Measurements from ENCODE around the gene IQCH.

IQCH gene

DNA sequence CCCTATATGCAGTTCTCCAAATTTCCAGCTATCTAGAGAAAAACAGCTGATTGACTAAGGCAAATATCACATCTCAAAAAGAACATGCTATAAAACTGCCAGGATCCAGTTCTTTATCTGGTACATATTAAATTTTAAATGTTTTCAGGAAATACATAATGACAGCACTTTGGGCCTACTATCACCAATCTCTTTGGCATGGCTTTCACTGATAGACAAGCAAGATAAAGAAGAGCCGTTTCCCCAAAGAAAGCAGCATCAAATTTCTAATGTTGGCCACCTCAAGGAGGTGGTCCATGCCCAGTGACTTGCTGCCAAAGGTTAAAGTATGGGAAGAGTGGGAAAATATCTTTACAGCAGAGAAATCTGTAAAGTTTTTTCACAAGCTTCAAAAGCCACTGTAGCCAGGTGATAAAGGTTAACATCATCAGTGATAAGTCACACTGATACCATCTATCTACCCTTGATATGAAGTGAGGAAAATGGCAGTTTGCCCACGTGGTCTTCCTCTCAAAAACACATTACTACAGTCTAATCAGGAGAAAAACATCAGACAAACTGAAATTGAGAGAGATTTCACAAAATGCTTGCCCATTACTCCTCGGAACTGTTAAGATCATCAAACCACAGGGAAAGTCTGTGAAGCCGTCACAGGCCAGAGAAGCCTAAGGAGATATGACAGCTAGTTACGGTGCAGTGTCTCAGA is 220.0 kb downstream of the IQCH start:
- Histone ChIP-seq H3K9me3 (no peaks in the 10 kb centered on the region), H3K4me1 (ENCODE audit: control insufficient read depth in 1 of 2, insufficient read depth in 1 of 2, low read depth in 1 of 2, low read length in 1 of 2) (no peaks in the 10 kb centered on the region), H3K36me3 (no peaks in the 10 kb centered on the region), H3K27ac (no peak overlapping the region), H3K27me3 (no peaks in the 10 kb centered on the region), H3K4me3 (ENCODE audit: low read depth in 1 of 2, low read length in 1 of 2) (no peak overlapping the region)
- TF ChIP-seq, protein P1, sequence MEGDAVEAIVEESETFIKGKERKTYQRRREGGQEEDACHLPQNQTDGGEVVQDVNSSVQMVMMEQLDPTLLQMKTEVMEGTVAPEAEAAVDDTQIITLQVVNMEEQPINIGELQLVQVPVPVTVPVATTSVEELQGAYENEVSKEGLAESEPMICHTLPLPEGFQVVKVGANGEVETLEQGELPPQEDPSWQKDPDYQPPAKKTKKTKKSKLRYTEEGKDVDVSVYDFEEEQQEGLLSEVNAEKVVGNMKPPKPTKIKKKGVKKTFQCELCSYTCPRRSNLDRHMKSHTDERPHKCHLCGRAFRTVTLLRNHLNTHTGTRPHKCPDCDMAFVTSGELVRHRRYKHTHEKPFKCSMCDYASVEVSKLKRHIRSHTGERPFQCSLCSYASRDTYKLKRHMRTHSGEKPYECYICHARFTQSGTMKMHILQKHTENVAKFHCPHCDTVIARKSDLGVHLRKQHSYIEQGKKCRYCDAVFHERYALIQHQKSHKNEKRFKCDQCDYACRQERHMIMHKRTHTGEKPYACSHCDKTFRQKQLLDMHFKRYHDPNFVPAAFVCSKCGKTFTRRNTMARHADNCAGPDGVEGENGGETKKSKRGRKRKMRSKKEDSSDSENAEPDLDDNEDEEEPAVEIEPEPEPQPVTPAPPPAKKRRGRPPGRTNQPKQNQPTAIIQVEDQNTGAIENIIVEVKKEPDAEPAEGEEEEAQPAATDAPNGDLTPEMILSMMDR (IDR thresholded peaks at IDR 0.05): no peak

DNA sequence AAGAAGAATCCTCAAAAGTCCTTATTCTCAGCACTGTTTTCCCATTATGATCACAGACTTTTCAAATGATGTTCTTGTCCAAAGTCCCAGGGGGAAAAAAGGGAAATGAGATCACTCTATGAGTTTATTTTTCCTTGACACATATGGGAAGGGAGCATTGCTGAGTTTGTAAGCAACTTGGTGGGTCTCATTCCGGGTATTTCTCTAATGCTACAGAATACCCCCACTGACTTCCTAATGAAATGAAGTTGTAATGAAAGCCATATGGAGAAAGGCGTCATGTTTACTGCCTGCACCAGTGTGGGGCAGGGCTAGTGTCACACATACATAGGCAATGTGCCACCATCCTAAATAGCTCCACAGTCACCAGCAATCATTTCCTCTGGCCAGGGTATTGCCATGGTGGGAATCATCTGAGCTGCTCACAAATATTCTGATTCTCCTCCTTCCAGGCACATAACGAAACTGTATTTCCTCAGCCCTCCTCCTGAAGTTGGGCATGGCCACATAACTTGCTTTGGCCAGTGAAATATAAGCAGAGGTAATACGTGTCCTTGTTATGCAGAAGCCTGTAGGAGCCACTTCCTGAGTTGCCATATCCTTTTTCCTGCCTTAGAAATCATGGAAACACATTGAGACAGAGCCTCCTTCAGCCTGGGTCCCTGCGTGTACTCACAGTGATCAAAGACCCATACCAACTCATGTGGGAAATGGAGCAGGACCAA is 225.4 kb downstream of the IQCH start:
- no peaks in the 10 kb centered on the region for H3K27me3 ChIP-seq
- H3K4me1 ChIP-seq (ENCODE audit: control insufficient read depth in 1 of 2, insufficient read depth in 1 of 2, low read depth in 1 of 2, low read length in 1 of 2): no peaks in the 10 kb centered on the region
- H3K27ac ChIP-seq: no peak overlapping the region
- no peaks in the 10 kb centered on the region for H3K9me3 ChIP-seq
- TF ChIP-seq, protein P1 (IDR thresholded peaks at IDR 0.05): no peak
- no peak overlapping the region for H3K4me3 ChIP-seq (ENCODE audit: low read depth in 1 of 2, low read length in 1 of 2)
- H3K36me3 ChIP-seq: no peaks in the 10 kb centered on the region

DNA sequence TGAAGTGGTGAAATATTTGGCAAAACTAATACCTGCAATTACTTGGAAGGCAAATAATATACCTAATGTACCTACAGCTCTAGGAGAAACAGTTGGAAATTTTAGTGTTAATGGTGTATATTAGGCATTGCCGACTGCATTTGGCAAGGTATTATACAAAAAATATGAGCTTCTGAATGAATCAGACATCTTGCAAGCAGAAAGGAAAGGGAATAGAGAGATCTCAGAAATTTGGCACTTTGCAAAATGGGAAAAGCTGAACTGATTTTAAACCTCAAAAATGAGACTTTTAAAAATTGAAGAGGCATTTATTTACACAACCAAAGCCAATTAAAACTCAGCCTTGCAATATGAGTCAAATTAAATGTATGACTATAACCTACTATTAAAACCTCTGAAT is 226.2 kb downstream of the IQCH start:
- Histone ChIP-seq H3K27ac (no peak overlapping the region), H3K27me3 (no peaks in the 10 kb centered on the region), H3K4me1 (ENCODE audit: control insufficient read depth in 1 of 2, insufficient read depth in 1 of 2, low read depth in 1 of 2, low read length in 1 of 2) (no peaks in the 10 kb centered on the region), H3K36me3 (no peaks in the 10 kb centered on the region), H3K9me3 (no peaks in the 10 kb centered on the region), H3K4me3 (ENCODE audit: low read depth in 1 of 2, low read length in 1 of 2) (no peak overlapping the region)
- TF ChIP-seq, protein P1 (IDR thresholded peaks at IDR 0.05): no peak

DNA sequence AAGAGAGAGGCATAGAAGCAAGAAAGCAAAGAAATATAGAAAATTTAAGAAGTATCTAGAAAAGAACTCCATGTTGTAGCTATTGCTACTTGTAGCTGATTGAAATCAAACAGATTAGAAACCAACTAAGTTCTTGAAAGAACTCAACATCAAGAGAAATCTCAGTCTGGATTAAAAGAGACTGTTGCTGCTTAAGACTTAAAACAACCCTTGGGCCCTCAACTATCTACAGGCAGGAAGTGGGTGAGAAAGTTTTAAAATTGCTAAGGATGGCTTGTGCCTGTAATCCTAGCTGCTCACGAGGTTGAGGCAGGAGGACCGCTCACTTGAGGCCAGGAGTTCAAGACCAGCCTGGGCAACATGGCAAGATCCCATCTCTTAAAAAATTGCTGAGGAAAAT is 227.1 kb downstream of the IQCH start:
- Histone ChIP-seq H3K4me3 (ENCODE audit: low read depth in 1 of 2, low read length in 1 of 2) (no peak overlapping the region), H3K27ac (no peak overlapping the region), H3K27me3 (no peaks in the 10 kb centered on the region), H3K4me1 (ENCODE audit: control insufficient read depth in 1 of 2, insufficient read depth in 1 of 2, low read depth in 1 of 2, low read length in 1 of 2) (no peaks in the 10 kb centered on the region), H3K36me3 (no peaks in the 10 kb centered on the region), H3K9me3 (no peaks in the 10 kb centered on the region)
- TF ChIP-seq, protein P1 (IDR thresholded peaks at IDR 0.05): no peak

DNA sequence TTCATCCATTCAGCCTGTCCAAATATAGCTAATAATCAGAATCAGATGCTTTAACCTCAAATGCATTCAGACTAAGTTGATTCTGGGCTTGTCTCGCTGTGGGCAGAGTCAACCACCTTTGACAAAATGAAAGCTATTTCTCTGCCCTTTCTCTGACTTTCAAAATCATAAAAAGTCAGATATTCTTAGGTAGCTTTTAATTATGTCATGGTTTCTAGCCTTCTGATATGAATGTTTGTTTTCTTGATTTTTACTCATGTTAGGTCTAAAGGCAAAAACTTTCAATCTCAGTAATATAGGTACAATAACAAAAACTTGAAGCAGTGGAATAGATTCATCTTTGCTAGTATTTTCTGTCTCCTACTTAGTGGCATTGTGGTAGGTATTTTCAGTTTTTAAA is 241.0 kb downstream of the IQCH start:
- no peaks in the 10 kb centered on the region for H3K36me3 ChIP-seq
- H3K27ac ChIP-seq: no peak overlapping the region
- H3K27me3 ChIP-seq: no peaks in the 10 kb centered on the region
- no peak overlapping the region for H3K4me3 ChIP-seq (ENCODE audit: low read depth in 1 of 2, low read length in 1 of 2)
- H3K9me3 ChIP-seq: no peaks in the 10 kb centered on the region
- TF ChIP-seq, protein P1 (IDR thresholded peaks at IDR 0.05): no peak
- H3K4me1 ChIP-seq (ENCODE audit: control insufficient read depth in 1 of 2, insufficient read depth in 1 of 2, low read depth in 1 of 2, low read length in 1 of 2): no peaks in the 10 kb centered on the region

Measured in neutrophil (primary cell).